ENCODE data around the gene MSH5. TPM values are rescaled to one million over a fixed set of nuclear protein-coding genes. Genes with fewer than 3 reads are reported as not detected.

Gene MSH5
- total RNA-seq, 1 experiment from 2014 or later = 22.4 TPM

DNA sequence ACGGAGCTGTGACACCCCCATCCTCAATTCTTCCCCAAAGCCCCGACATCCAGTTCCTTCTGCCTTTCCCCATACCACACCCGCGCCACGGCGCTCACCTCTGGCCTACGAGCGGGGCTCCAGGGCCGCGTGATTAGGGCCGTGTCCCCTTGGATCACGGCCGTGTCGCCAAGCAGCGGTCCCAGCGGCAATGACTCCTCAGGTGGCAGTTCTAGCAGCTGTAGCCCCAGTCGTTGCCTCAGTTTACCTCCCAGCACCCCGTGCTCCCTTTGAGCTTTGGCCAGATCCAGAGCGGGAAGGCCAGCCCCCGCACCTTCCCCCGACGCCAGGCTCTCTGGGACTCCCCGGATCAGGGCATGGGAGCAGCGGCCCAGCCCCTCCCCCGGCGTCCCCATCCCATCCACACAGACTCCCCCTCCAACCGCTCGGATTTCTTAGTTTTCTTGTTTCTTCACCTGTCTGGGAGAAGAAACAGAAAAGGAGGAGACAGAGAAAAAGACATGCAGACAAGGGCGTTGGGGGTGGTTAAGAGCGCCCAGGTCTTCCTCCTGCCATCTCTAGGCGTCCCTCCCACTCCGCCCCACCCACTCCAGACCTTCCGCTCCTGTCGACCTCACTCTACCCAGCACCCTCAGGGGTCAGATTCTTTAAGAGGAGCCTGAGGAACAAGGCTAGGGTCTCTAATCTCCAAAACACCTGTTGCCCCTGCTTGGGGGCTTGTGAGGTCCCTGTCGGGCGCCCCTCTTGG is 10.9 kb upstream of the MSH5 start, which contains the start of gene DDAH2:
DDAH2 (minus strand) TSS at position 533 of the 748 bp plus-strand sequence; CDS start at position 395, 138 bp downstream.
- Histone ChIP-seq H2BK15ac (ENCODE audit: low read depth, low read length) (no peak within 1 kb of the TSS), H2AK5ac (ENCODE audit: insufficient read length, low read length) (no peak within 1 kb of the TSS), H2BK20ac (ENCODE audit: low read depth, low read length, poor library complexity, severe bottlenecking) (no peak within 1 kb of the TSS), H3K18ac (ENCODE audit: insufficient read length, low read depth, low read length) (peak within 1 kb of the TSS; percentile 52), H3K79me2 (ENCODE audit: insufficient read depth, low read length) (no peaks in the 10 kb centered on the region), H2BK120ac (ENCODE audit: low read depth, low read length, poor library complexity, severe bottlenecking) (no peak within 1 kb of the TSS), H3K56ac (ENCODE audit: insufficient read length, low read depth, low read length) (no peak within 1 kb of the TSS), H2AFZ (ENCODE audit: low read length) (no peak within 1 kb of the TSS), H3K4me2 (ENCODE audit: insufficient read depth, insufficient read length, low read length) (peak within 1 kb of the TSS; percentile 60), H3K9me3 (ENCODE audit: control insufficient read depth, low read depth, low read length) (no peaks in the 10 kb centered on the region), H4K20me1 (ENCODE audit: control insufficient read depth, insufficient read depth, insufficient read length) (no peaks in the 10 kb centered on the region), H2BK12ac (ENCODE audit: insufficient read length, low read depth, low read length) (no peak within 1 kb of the TSS), H2BK5ac (ENCODE audit: insufficient read length, low read length) (no peak within 1 kb of the TSS), H3K79me1 (ENCODE audit: insufficient read depth, low read depth, low read length, poor library complexity, severe bottlenecking) (no peaks in the 10 kb centered on the region), H4K8ac (replicated peaks; ENCODE audit: insufficient read length, low read depth, low read length) (no peak within 1 kb of the TSS), H3K23ac (ENCODE audit: insufficient read length, low read depth, low read length) (no peak within 1 kb of the TSS), H3K23me2 (ENCODE audit: insufficient read length, low read depth, low read length, poor library complexity, severe bottlenecking) (peaks cover 9% of the 10 kb centered on the region), H4K5ac (ENCODE audit: insufficient read length, low read depth, low read length) (no peak within 1 kb of the TSS), H3K14ac (ENCODE audit: insufficient read depth, low read length) (peak within 1 kb of the TSS; percentile 80; the same call in 1 of the 2 replicates), H3K4ac (ENCODE audit: low read depth, low read length) (no peak within 1 kb of the TSS), H3T11ph (ENCODE audit: low read length) (no peak within 1 kb of the TSS), H3K27ac (ENCODE audit: insufficient read length, low read depth, low read length) (no peak within 1 kb of the TSS), H4K91ac (ENCODE audit: insufficient read length, low read depth, low read length) (no peak within 1 kb of the TSS), H3K4me1 (ENCODE audit: insufficient read depth, low read length) (0 out of 2 replicates have a peak, but pooled peaks cover under 1% of the 10 kb centered on the region), H3K9ac (ENCODE audit: extremely low read depth, insufficient read length, low read length) (peak within 1 kb of the TSS; percentile 74), H3K27me3 (ENCODE audit: insufficient read depth, low read length) (no peaks in the 10 kb centered on the region)
- peak within 1 kb of the TSS; percentile 83 to 98 for H3K4me3 Mint-ChIP-seq
- no peaks in the 10 kb centered on the region for H3K27me3 Mint-ChIP-seq (ENCODE audit: low read depth)
- TF ChIP-seq CTCF (conservative IDR thresholded peaks at IDR 0.05) = no peak
- peaks cover 37 to 70% (median 64%) of the 10 kb centered on the region in 3 experiments for H3K36me3 Mint-ChIP-seq (ENCODE audit: insufficient read depth in 1 of 3, low read depth in 3 of 3)
- H3K4me1 Mint-ChIP-seq = peaks cover 17 to 23% of the 10 kb centered on the region in 2 experiments
- no peak for DNase-seq
- WGBS (ENCODE audit: extremely low coverage, insufficient read length, low lambda C conversion rate) = no CpG with 5 or more reads among the region's 36 CpGs
- no peaks in the 10 kb centered on the region; a peak in 2 of 5 replicates for H3K9me3 Mint-ChIP-seq
- peak within 1 kb of the TSS; percentile 93 to 98 (median 93) for H3K27ac Mint-ChIP-seq
